Ovary (tissue), 9 donors: Measurements from ENCODE around the gene WWOX. TPM values are rescaled to one million over a fixed set of nuclear protein-coding genes. Genes with fewer than 3 reads are reported as not detected.
"Not testable (repeated sequence)": the region's sequence is repeated elsewhere in the genome, so short reads cannot be mapped to it uniquely, and the experiment has no call there.

Experiments used
- DNase-seq, 5 donors: peaks; one replicate each; pipeline ENCODE4 v3.0.0-alpha.2; 2019 to 2020
- H3K27ac ChIP-seq, 2 donors: fragments of 200-600 bp; one replicate each; pipeline versions ENCODE4 v1.5.1 to v1.8.0; 2019 to 2022
- H3K27me3 ChIP-seq: fragments of 200-600 bp; one replicate; pipeline ENCODE4 v1.8.0; 2022
- H3K36me3 ChIP-seq: fragments of 200-600 bp; sonication (generic); one replicate; pipeline ENCODE4 v1.5.1; 2019
- H3K4me1 ChIP-seq: one replicate; pipeline ENCODE4 v1.8.1; 2013; ENCODE audit warnings: mild to moderate bottlenecking, moderate library complexity; ENCODE audit not compliant: insufficient read depth
- H3K4me3 ChIP-seq: fragments of 200-600 bp; sonication (generic); one replicate; pipeline ENCODE4 v1.5.1; 2017
- H3K9me3 ChIP-seq, 2 donors: fragments of 200-600 bp in 1 of 2; sonication (generic) in 1 of 2; one replicate each; pipeline versions ENCODE4 v1.5.1 to v1.8.1; 2013 to 2019; ENCODE audit warnings: mild to moderate bottlenecking in 1 of 2, moderate library complexity in 1 of 2
- CTCF ChIP-seq, 3 donors: fragments of 450-650 bp in 2 of 3; fragments of 200-600 bp in 1 of 3; IDR thresholded peaks; one replicate each; pipeline versions ENCODE4 v1.5.1 to v1.8.0; 2016 to 2022; ENCODE audit warnings: antibody characterized with exemption in 3 of 3, mild to moderate bottlenecking in 1 of 3
- EP300 ChIP-seq: sonication (generic); formaldehyde crosslinking; IDR thresholded peaks from one replicate; pipeline ENCODE4 v1.6.1; 2017; ENCODE audit warnings: antibody characterized with exemption
- POLR2A ChIP-seq: fragments of 450-650 bp; IDR thresholded peaks from one replicate; pipeline ENCODE4 v1.6.1; 2017; ENCODE audit warnings: antibody characterized with exemption, mild to moderate bottlenecking, moderate library complexity
- WGBS, 3 donors: extraction: QIAGEN DNeasy Blood & Tissue Kit in 1 of 3; methylation state at CpG; one replicate each; pipeline versions ENCODE4 v1.1.5 to v1.1.7; 2013 to 2017; 5-methylcytosine and 5-hydroxymethylcytosine counted together
- intact Hi-C, 4 donors: fragments of 100-400 bp; cut with DNase I; formaldehyde crosslinking; loops; one replicate each; pipeline versions ENCODE4 v1.11.0 to v1.15.1; 2022 to 2023
- polyA plus RNA-seq, 2 donors: library from polyadenylated mRNA; stranded (reverse); fragments of 200-250 nt in 1 of 2; fragments of 350-450 nt in 1 of 2; fragmentation: Illumina TruSeq in 1 of 2; extraction: RNeasy Lipid Tissue Mini Kit (QIAGEN cat#74804) in 1 of 2; gene quantifications; one replicate each; pipeline ENCODE4 v1.2.3, GENCODE V29; 2013 to 2014
- total RNA-seq, 7 donors: library from RNA; depleted of rRNA in 2 of 7; stranded (reverse); fragments of >200 nt in 2 of 7; fragmentation: NEBNext Ultra II Directional in 3 of 7; extraction: Animal tissue kit (Norgen Biotek cat#: 25700) in 3 of 7; gene quantifications; one replicate each; pipeline versions ENCODE4 v1.1.0 to v1.2.4, GENCODE V29; 2016 to 2023
- donor health status: DM: no; HTN: no; CAD: no; lungs with moderate emphysema.
- donor health status: DM: no; HTN: no; CAD: no.
- donor health status: Bipolar disorder and iron deficiency.
- donor health status: DM: yes; HTN: yes; CAD: no.
- donor health status: DM: no; HTN: no; CAD: no.
- donor health status: DM: yes; HTN: yes; CAD: no.

Gene WWOX
- total and polyA plus RNA-seq, 9 donors, result 11.0 to 40.5 (median 25.2) TPM

GRCh38 chr16:79050063-79050462 is 950.6 kb downstream of the WWOX start:
- Histone ChIP-seq H3K9me3 (no peaks in the 10 kb centered on the region), H3K4me3 (no peak overlapping the region), H3K27me3 (no peaks in the 10 kb centered on the region), H3K4me1 (peaks cover 3% of the 10 kb centered on the region), H3K36me3 (no peaks in the 10 kb centered on the region), H3K27ac (no peak overlapping the region)
- TF ChIP-seq POLR2A, result no peak
- TF ChIP-seq CTCF (IDR thresholded peaks at IDR 0.05), result no peak
- no peak for TF ChIP-seq EP300
- 91 to 96% (median 93%) methylated on average over 4 of the region's 4 CpGs for WGBS, 3 donors
- intact Hi-C loops, result no loop called here
- DNase-seq, result no peak

- Histone ChIP-seq H3K9me3 (no peaks in the 10 kb centered on the region), H3K36me3 (no peaks in the 10 kb centered on the region), H3K4me1 (peaks cover 3% of the 10 kb centered on the region), H3K27me3 (no peaks in the 10 kb centered on the region), H3K4me3 (no peak overlapping the region), H3K27ac (no peak overlapping the region)
- intact Hi-C loops, result no loop called here
- no peak for DNase-seq
- TF ChIP-seq EP300 (no peak), CTCF (IDR thresholded peaks at IDR 0.05) (no peak), POLR2A (no peak)
- WGBS, 3 donors, result 93 to 98% (median 98%) methylated on average over 4 of the region's 4 CpGs
Observed at GRCh38 chr16:79051313-79051712, 951.9 kb downstream of the WWOX start.

GRCh38 chr16:79052198-79052597 is 952.7 kb downstream of the WWOX start:
- 82 to 94% (median 91%) methylated on average over 4 of the region's 4 CpGs for WGBS, 3 donors
- intact Hi-C loops, result not testable (repeated sequence)

GRCh38 chr16:79053577-79053976 is 954.1 kb downstream of the WWOX start:
- no peak for TF ChIP-seq POLR2A
- no peak for TF ChIP-seq EP300
- TF ChIP-seq CTCF (IDR thresholded peaks at IDR 0.05), result no peak
- intact Hi-C loops, result no loop called here
- H3K27ac ChIP-seq, result no peak overlapping the region
- H3K4me1 ChIP-seq, result peaks cover 3% of the 10 kb centered on the region
- no peaks in the 10 kb centered on the region for H3K27me3 ChIP-seq
- 89 to 90% (median 89%) methylated on average over 4 of the region's 4 CpGs for WGBS, 3 donors
- H3K9me3 ChIP-seq, result no peaks in the 10 kb centered on the region
- DNase-seq, result no peak
- H3K4me3 ChIP-seq, result no peak overlapping the region
- H3K36me3 ChIP-seq, result no peaks in the 10 kb centered on the region

More at GRCh38 chr16:79052198-79052597, 952.7 kb downstream of the WWOX start:
- H3K9me3 ChIP-seq, H3K4me1 ChIP-seq, H3K4me3 ChIP-seq, H3K36me3 ChIP-seq, H3K27me3 ChIP-seq, H3K27ac ChIP-seq, DNase-seq: not testable (repeated sequence)

GRCh38 chr16:79054211-79054984 is 954.9 kb downstream of the WWOX start:
- WGBS, 3 donors, result 23 to 34% (median 29%) methylated on average over 13 of the region's 13 CpGs
- Histone ChIP-seq H3K4me1 (peaks cover 3% of the 10 kb centered on the region), H3K9me3 (no peaks in the 10 kb centered on the region), H3K4me3 (no peak overlapping the region), H3K27me3 (no peaks in the 10 kb centered on the region), H3K27ac (no peak overlapping the region), H3K36me3 (no peaks in the 10 kb centered on the region)
- intact Hi-C loops, result no loop called here
- TF ChIP-seq EP300 (no peak), CTCF (IDR thresholded peaks at IDR 0.05) (no peak), POLR2A (no peak)
- DNase-seq, result no peak
